NB4 (cell line): ENCODE measurements around the gene C2orf49.

Experiments
- DNase-seq: peaks from one replicate; pipeline ENCODE4 v3.0.0; 2010; ENCODE audit warnings: low read depth
- H3K4me3 ChIP-seq: one replicate; pipeline ENCODE4 v1.5.1; 2011; ENCODE audit warnings: mild to moderate bottlenecking, low read depth, low read length, moderate library complexity
- MYC ChIP-seq: IDR thresholded peaks from 2 replicates; pipeline ENCODE4 v1.6.1; 2011; ENCODE audit warnings: low read depth, low read length
- POLR2A ChIP-seq: IDR thresholded peaks from 2 replicates; pipeline ENCODE4 v1.6.1; 2011; ENCODE audit warnings: mild to moderate bottlenecking; ENCODE audit not compliant: insufficient read length; ENCODE audit errors: extremely low read depth
- TF ChIP-seq, protein P1 (sequence below): IDR thresholded peaks from one replicate; pipeline ENCODE4 v1.5.1; 2012; ENCODE audit warnings: low read depth, low read length
- TF ChIP-seq, protein P2 (sequence below): IDR thresholded peaks from 2 replicates; pipeline ENCODE4 v1.6.1; 2011; ENCODE audit warnings: low read depth, low read length

C2orf49 gene

DNA sequence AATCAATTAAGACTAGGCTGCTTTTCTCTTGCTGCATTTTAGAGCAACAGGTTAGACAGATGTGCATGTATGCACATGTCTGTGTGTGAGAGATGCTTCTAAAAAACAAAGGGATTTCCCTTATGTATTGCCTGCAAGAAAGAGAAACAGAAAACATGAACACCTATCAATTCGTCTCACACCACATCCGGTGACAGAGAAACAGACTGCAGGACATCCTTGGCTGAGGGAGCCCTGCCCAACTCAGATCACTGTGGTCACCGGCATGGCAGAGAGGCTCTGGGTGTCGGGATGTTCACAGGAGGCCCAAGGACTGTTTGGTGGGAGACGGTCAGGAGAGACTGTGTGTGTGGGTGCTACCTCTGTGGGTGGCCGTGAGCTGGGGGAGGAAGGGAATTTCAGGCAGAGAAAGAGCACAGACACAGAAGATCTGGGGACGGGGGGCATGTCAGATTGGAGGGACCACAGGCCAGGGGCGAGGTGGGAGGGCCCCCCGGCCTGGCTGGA lies 36.6 kb downstream of the C2orf49 start:
- H3K4me3 ChIP-seq, result no peak overlapping the region
- no peak for TF ChIP-seq MYC
- TF ChIP-seq POLR2A, result no peak
- TF ChIP-seq, protein P1, sequence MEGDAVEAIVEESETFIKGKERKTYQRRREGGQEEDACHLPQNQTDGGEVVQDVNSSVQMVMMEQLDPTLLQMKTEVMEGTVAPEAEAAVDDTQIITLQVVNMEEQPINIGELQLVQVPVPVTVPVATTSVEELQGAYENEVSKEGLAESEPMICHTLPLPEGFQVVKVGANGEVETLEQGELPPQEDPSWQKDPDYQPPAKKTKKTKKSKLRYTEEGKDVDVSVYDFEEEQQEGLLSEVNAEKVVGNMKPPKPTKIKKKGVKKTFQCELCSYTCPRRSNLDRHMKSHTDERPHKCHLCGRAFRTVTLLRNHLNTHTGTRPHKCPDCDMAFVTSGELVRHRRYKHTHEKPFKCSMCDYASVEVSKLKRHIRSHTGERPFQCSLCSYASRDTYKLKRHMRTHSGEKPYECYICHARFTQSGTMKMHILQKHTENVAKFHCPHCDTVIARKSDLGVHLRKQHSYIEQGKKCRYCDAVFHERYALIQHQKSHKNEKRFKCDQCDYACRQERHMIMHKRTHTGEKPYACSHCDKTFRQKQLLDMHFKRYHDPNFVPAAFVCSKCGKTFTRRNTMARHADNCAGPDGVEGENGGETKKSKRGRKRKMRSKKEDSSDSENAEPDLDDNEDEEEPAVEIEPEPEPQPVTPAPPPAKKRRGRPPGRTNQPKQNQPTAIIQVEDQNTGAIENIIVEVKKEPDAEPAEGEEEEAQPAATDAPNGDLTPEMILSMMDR, result no peak
- TF ChIP-seq, protein P2, sequence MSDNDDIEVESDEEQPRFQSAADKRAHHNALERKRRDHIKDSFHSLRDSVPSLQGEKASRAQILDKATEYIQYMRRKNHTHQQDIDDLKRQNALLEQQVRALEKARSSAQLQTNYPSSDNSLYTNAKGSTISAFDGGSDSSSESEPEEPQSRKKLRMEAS, result no peak

DNA sequence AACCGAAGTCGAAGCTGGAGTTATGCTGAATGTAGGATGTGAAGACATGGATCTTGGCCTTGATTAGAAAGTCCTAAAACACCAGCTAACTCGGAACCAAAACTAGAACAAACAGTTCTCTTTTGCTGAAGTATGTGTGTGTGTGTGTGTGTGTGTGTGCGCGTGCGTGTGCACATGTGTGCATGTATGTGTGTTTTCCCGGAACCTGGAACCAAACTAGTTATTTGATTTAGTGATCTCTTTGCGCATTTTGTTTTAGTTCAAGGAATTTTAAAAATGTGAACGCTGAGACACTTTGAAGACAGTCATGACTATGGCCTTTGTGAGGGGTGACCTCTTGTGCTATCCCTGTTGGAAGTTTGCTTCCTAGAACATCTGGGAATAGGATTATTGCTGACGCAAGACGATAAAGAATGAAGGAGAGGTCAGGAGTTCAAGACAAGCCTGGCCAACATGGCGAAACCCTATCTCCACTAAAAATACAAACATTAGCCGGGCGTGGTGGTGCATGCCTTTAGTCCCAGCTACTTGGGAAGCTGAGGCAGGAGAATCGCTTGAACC lies 37.7 kb downstream of the C2orf49 start:
- H3K4me3 ChIP-seq, result no peak overlapping the region
- TF ChIP-seq, protein P1, result no peak
- no peak for TF ChIP-seq MYC
- TF ChIP-seq, protein P2, result no peak
- TF ChIP-seq POLR2A, result no peak
- DNase-seq, result no peak

More for the DNA sequence above, 36.6 kb downstream of the C2orf49 start:
- no peak for DNase-seq

DNA sequence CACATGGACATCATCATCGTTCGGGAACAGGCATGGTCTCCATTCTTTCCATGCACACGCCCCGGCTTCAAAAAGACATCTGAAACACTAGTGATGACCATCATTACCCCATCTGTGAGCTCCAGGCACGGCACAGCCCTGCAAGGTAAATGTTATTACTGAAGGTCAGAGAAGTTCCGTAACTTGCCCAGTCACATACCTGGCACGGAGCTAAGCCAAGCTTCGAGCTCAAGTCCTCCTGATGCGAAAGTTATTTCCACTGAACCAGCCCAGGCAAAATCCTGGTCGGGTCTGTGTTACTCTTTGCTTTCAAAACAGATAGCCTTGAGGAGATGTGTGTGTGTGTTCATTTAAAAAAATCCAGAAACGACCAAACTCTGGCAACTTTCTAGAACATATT lies 38.7 kb downstream of the C2orf49 start:
- no peak overlapping the region for H3K4me3 ChIP-seq
- TF ChIP-seq MYC, result no peak
- no peak for TF ChIP-seq POLR2A
- TF ChIP-seq, protein P2, result no peak
- TF ChIP-seq, protein P1, result no peak
- no peak for DNase-seq

DNA sequence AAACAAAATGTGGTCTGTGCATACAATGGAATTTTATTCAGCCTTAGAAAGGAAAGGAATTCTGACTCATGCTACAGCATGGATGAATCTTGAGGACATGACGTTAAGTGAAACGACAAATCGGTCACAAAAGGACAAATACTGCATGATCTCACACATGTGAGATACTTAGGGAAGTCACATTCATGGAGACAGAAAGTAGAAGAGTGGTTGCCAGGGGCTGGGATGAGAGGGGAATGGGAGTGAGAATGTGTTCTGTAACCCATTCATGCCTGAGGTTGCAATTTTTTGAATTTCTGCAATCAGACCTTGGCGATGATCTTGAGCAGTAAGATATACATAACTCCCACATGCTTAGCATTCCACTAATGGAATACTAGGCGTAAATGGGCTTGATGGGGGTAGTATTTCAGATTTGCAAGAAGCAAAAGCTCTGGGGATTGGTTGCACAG lies 39.5 kb downstream of the C2orf49 start:
- no peak overlapping the region for H3K4me3 ChIP-seq
- TF ChIP-seq MYC (no peak), POLR2A (no peak)
- TF ChIP-seq, protein P2, result no peak
- TF ChIP-seq, protein P1, result no peak
- DNase-seq, result no peak

DNA sequence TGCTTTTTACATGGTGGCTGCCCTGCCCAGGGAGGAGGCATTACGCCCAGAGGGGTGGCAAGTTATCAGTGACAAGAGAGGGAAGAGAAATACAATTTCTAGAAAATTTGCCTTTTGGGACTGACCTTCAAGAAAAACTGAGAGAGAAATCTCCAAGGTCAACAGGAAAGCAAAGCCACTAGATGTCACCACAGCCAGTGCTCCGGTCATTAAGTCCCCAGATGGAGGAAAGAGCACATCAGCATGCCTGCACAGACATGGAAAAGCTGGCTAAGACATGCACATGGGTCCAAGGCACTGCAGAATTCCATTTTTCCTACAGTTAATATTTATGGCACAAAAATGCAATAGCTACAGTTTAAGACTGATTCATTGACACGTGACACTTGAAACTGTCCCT lies 40.5 kb downstream of the C2orf49 start:
- DNase-seq, result no peak
- TF ChIP-seq, protein P1, result no peak
- TF ChIP-seq, protein P2, result no peak
- TF ChIP-seq POLR2A (no peak), MYC (no peak)

More for the DNA sequence above, 40.5 kb downstream of the C2orf49 start:
- H3K4me3 ChIP-seq, result no peak overlapping the region
